GM18870 (cell line): ENCODE data around the gene SPATS2L.

Source experiments
- ATAC-seq: cut with Tn5 transposase; IDR thresholded peaks from one replicate; pipeline ENCODE4 v1.9.1; 2021; ENCODE audit warnings: moderate library complexity; ENCODE audit not compliant: unreplicated experiment

The SPATS2L gene

GRCh38 chr2:200306196-200306930 is at the start of gene SPATS2L:
Gene SPATS2L, plus strand, starts transcription at chr2:200306693. Its CDS starts 82,552 bp downstream, at chr2:200389245.
- ATAC-seq, result peak; percentile 46

- no peak for ATAC-seq
Observed at GRCh38 chr2:200257570-200257969, 48.9 kb upstream of the SPATS2L start.

- no peak for ATAC-seq
Observed at GRCh38 chr2:200258081-200258480, 48.4 kb upstream of the SPATS2L start.

- no peak for ATAC-seq
Observed at GRCh38 chr2:200258881-200259576, 47.5 kb upstream of the SPATS2L start.

- ATAC-seq, result no peak
Observed at GRCh38 chr2:200259577-200259957, 46.9 kb upstream of the SPATS2L start.

GRCh38 chr2:200262047-200262446 is 44.4 kb upstream of the SPATS2L start:
- no peak for ATAC-seq

GRCh38 chr2:200263279-200263678 is 43.2 kb upstream of the SPATS2L start:
- no peak for ATAC-seq

- ATAC-seq, result no peak
Observed at GRCh38 chr2:200264631-200265030, 41.9 kb upstream of the SPATS2L start.

GRCh38 chr2:200266406-200266805 is 40.1 kb upstream of the SPATS2L start:
- ATAC-seq, result no peak

GRCh38 chr2:200267350-200267749 is 39.1 kb upstream of the SPATS2L start:
- ATAC-seq, result no peak

GRCh38 chr2:200270732-200271131 is 35.8 kb upstream of the SPATS2L start:
- ATAC-seq, result no peak

GRCh38 chr2:200272320-200272719 is 34.2 kb upstream of the SPATS2L start:
- no peak for ATAC-seq

- no peak for ATAC-seq
Observed at GRCh38 chr2:200274116-200275075, 32.1 kb upstream of the SPATS2L start.

- no peak for ATAC-seq
Observed at GRCh38 chr2:200275295-200276013, 31.0 kb upstream of the SPATS2L start.

GRCh38 chr2:200276472-200276871 is 30.0 kb upstream of the SPATS2L start:
- no peak for ATAC-seq

- no peak for ATAC-seq
Observed at GRCh38 chr2:200278694-200279316, 27.7 kb upstream of the SPATS2L start.

- no peak for ATAC-seq
Observed at GRCh38 chr2:200279857-200280256, 26.6 kb upstream of the SPATS2L start.

- no peak for ATAC-seq
Observed at GRCh38 chr2:200286578-200286977, 19.9 kb upstream of the SPATS2L start.

GRCh38 chr2:200288670-200289429 is 17.6 kb upstream of the SPATS2L start:
- ATAC-seq, result no peak
